NCI-H2107 treated with DMSO at 0.1 percent for 48 hours (cell line): ENCODE results near the gene ANKRD12.
"Not testable (repeated sequence)": the region's sequence is repeated elsewhere in the genome, so short reads cannot be mapped to it uniquely, and the experiment has no call there.

Experiments
- DNase-seq: peaks from one replicate; lab custom pipeline; 2025; ENCODE audit not compliant: unreplicated experiment; lab: John Stamatoyannopoulos, UW

The ANKRD12 gene

DNA sequence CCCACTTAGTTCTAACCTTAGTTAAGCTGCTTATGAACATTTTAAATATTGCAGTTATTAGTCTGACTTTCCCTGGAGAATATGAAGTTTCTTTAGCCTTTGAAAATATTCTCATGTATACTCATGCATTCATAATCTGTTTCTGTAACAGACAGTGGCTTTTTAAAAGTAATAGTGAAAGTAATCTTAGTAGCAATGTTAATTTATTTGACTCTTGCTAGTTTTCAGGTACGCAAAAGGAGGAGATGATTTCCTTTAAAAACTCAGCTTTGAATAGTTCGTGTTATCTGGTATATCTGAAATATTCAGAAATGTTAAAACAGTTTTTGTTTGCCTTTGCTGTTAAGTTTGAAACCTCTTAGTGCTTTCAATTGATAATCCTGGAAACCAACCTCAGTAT lies 3.8 kb downstream of the ANKRD12 start:
- DNase-seq, result no peak

DNA sequence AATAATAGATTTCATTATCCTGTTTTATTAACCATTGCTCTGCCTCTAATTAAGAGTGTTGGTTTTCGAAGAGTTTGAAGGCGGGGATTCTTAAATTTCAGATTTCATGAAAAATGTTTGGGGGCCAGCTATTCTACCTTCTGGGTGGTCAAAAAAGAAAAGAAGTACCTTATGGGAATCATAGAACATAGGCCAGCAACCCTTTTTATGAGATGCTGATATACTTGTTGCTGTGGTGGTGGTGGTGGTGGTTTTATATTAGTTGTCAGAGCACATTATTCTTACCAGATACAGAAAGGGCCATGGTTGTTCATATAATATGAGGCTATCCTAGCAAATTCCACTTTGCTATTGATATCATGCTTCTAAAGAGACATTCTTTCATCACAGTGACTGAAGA lies 4.4 kb downstream of the ANKRD12 start:
- no peak for DNase-seq

DNA sequence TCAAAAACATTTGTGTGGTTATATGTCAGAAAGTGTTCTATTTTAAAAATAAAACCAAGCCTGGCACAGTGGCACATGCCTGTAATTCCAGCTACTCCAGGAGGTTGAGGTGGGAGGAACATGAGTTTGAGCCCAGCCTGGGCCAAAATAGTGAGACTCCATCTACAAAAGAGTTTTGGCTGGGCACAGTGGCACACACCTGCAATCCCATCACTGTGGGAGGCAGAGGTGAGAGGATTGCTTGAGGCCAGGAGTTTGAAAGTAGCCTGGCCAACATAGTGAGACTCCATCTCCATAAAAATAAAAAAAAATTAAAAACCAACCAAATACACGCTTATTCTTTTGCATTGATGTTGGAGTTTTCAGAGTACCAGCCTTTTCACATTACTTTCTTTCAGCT lies 9.6 kb downstream of the ANKRD12 start:
- DNase-seq, result no peak

DNA sequence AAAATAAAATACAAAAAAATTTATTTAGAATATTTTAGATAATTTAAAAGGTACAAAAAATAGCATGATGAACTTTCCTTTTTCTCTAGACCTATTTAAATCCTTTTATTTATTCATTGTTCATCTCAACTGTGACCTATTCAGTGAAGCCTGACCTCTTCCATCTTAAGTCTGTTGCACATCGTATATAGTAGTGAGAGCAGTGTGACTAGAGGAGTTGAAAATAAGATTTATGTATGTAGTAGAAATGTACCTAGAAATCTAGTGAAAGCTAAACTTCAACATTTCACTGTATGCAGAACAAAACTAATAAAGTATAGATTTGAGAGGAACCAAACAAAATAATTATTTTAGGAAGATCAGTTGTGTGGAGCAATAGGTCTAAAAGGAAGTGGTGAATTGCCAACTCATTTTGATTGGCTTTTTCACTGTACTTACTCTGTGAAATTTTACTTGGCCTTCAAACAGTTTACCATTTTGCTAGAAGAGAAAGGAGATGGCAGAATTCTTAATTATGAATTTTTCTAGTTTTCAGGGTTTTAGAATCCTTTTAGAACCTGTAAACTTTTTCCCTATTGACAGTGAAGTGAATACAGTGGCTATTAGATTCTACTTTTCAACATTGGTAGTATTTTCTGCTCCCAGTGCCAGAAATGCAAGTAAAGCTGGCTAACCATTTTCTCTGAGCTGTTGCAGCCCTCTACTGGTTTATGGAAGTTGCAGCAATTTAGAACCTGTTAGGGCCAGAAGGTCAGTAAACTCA lies 11.0 kb downstream of the ANKRD12 start:
- DNase-seq, result peak; percentile 10

DNA sequence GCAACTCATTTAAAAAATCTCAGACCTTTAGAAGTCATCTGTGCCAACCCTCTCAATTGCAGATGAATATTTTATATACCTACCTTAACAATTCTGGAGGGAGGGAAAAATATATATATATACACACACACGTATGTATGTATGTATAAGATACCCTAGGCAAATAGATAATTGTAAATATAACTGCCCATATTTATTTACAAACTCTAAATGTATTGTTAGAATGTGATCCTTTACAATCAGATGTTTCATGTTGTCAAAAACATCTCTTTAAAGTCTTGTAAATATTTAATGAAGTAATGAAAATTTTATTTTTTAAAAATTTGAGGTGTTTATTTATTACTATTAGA lies 11.6 kb downstream of the ANKRD12 start:
- no peak for DNase-seq

DNA sequence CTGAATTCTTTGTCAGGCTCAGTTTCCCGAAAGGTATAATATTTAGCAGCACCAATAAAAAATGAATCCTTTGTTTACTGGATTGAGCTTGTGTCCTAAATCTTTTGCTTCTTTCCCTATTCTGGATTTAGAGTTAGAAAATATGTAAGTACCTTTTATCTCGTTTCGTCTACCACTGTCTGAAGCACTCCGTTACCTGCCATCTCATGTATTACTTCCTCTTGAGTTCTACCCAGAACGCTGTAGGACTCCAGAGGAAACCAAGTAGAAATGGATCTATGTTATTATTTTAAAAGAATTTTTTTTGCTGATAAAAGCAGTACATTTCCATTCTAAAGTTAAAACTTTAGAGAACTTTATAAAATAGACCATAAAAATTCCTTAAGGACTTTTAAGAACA lies 13.5 kb downstream of the ANKRD12 start:
- DNase-seq, result no peak

DNA sequence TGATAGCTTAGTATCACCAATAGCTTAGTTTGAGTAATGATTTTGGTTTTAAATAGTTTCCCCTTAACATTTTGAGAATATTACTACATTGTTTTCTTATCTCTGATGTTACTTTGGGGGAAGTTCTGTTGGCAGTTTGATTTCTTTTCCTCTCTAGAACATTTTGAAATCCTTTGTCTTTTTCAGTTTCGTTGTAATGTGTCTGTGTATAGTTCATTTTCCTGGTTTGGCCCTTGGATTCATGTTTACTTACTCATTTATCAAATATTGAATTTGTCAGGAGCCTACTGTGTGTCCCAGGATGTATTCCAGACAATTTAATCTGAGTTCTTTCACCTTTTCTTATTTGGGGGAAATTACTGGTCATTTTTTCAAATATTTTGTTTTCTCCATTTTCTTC lies 16.7 kb downstream of the ANKRD12 start:
- DNase-seq, result no peak

DNA sequence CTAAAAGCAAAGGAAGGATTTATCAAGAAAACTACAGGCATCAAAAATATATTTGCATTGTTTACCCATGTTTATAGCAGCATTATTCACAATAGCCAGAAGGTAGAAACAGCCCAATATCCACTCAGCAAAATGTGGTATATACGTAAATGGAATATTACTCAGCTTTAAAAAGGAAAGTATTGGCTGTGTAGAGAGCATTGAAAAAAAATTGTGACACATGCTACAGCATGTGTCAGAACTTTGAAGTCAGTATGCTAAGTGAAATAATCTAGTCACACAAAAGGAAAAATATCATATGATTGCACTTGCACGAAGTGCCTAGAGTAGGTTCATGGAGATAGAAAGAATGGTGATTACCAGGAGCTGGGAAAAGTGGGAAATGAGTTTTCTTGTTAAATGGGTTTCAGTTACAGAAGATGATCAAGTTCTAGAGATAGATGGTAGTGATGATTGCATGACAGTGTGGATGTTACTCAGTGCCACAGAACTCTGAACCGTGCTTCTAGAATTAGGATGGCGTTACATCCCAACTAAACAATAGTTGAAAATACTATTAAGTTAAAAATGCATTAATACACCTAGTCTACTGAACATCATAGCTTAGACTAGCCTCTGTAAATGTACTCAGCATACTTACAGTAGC lies 20.1 kb downstream of the ANKRD12 start:
- no peak for DNase-seq

DNA sequence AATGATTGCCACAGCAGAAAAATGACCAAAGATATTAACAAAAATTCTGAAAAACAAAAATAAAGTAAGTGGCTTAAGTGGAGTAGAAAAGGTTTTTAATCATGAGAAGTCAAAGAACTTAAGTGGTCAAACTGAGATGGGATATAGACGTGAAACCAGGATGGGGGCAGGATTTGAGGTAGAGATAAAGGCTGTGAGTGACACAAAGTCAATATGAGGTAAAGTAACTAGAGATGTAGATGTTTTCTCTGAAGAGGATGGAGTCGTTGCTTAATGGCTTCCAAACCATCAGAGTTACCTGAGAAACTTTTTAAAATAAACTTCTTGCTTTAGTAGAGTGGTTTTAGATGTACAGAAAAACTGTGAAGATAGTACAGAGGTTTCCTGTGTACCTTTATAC lies 21.2 kb downstream of the ANKRD12 start:
- DNase-seq, result no peak

DNA sequence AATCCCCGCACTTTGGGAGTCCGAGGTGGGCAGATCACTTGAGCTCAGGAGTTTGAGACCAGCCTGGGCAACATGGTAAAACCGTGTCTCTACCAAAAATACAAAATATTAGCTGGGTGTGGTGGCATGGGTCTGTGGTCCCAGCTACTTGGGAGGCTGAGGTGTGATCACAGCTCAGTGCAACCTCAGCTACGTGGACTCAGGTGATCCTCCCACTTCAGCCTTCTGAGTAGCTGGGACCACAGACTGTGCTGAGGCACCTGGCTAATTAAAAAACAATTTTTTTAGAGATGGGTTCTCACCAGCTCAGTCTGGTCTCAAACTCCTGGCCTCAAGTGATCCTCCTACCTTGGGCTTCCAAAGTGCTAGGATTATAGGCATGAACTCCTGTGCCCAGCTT lies 23.4 kb downstream of the ANKRD12 start:
- DNase-seq, result no peak

DNA sequence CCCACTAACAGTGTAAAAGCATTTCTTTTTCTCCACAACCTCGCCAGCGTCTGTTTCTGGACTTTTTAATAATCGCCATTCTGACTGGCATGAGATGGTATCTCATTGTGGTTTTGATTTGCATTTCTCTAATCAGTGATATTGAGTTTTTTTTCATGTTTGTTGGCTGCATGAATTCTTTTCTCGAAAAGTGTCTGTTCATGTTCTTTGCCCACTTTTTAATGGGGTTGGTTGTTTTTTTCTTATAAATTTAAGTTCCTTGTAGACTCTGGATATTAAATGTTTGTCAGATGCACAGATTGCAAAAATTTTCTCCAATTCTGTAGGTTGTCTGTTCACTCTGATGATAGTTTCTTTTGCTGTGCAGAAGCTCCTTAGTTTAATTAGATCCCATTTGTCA lies 26.1 kb downstream of the ANKRD12 start:
- DNase-seq, result not testable (repeated sequence)

DNA sequence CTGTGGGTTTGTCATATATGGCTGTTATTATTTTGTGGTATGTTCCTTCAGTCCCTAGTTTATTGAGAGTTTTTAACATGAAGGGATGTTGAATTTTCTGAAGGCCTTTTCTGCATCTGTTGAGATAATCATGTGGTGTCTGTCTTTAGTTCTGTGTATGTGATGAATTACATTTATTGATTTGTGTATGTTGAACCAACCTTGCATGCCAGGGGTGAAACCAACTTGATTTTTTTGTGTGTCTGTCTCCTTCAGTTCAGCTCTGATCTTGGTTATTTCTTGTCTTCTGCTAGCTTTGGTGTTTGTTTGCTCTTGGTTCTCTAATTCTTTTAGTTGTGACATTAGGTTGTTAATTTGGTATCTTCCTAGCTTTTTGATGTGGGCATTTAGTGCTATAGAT lies 27.6 kb downstream of the ANKRD12 start:
- not testable (repeated sequence) for DNase-seq

DNA sequence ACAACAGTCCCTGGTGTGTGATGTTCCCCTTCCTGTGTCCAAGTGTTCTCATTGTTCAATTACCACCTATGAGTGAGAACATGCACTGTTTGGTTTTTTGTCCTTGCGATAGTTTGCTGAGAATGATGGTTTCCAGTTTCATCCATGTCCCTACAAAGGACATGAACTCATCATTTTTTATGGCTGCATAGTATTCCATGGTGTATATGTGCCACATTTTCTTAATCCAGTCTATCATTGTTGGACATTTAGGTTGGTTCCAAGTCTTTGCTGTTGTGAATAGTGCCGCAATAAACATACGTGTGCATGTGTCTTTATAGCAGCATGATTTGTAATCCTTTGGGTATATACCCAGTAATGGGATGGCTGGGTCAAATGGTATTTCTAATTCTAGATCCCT lies 29.3 kb downstream of the ANKRD12 start:
- not testable (repeated sequence) for DNase-seq

DNA sequence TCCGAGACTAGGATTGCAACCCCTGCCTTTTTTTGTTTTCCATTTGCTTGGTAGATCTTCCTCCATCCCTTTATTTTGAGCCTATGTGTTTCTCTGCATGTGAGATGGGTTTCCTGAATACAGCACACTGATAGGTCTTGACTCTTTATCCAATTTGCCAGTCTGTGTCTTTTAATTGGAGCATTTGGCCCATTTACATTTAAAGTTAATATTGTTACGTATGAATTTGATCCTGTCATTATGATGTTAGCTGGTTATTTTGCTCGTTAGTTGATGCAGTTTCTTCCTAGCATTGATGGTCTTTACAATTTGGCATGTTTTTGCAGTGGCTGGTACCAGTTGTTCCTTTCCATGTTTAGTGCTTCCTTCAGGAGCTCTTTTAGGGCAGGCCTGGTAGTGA lies 32.9 kb downstream of the ANKRD12 start:
- not testable (repeated sequence) for DNase-seq

DNA sequence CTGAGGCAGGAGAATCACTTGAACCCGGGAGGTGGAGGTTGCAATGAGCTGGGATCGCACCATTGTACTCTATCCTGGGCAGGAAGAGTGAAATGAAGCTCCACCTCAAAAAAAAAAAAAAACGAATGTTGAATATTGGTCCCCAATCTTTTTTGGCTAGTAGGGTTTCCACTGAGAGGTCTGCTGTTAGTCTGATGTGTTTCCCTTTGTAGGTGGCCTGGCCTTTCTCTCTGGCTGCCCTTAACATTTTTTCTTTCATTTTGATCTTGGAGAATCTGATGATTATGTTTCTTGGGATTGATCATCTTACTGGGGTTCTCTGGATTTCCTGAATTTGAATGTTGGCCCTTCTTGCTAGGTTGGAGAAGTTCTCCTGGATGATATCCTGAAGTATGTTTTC lies 35.3 kb downstream of the ANKRD12 start:
- DNase-seq, result not testable (repeated sequence)

DNA sequence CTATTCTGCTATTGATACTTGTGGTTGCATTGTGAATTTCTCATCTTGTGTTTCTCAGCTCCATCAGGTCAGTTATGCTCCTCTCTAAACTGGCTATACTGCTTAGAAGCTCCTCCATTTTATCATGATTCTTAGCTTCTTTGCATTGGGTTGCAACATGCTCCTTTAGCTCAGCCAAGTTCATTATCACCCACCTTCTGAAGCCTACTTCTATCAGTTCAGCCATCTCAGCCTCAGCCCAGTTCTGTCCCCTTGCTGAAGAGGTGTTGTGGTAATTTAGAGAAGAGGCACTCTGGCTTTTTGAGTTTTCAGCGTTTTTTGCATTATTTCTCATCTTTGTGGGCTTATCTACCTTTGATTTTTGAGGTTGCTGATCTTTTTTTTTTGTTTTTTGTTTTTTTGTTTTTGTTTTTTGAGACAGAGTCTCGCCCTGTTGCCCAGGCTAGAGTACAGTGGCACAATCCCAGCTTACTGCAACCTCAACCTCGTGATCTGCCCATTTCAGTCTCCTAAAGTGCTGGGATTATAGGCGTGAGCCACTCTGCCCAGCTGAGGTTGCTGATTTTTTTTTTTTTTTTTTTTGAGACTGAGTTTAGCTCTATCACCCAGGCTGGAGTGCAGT lies 36.0 kb downstream of the ANKRD12 start:
- DNase-seq, result no peak

DNA sequence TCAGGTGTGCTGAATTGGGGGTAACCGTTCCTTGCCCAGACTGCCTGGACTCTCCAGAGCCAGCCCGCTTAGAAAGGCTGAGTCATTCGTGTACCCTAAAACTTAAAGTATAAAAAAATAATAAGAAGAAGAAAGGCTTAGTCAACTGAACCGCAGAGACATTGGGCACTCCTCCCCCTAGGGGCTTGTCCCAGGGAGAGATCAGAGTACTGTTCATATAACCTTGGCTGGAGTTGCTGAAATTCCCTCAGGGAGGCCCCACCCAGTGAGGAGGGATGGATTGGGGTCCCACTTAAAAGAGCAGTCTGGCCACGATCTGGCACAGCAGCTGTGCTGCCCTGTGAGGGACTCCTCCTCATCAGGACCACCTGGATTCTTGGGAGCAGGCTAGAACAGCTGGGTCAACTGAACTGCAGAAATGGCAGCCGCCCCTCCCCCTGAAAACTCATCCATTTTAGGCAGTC lies 37.2 kb downstream of the ANKRD12 start:
- DNase-seq, result no peak

DNA sequence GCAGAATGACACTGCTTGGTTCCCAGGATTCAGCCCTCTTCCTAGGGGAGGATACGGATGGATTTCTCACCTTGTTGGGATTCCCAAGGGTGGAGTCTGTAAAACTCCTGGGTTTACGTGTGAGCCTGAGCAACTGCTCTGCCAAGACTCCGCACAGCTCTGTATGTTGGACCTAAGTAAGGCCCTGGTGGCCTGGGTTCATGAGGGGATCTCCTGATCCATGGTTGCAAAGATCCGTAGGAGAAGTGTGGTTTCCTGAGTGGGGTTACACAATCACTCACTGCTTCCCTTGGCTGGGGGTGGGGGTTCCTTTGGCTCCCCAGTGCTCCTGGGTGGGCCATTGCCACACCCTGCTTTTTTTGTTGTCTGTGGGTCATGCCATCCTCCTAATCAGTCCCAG lies 37.7 kb downstream of the ANKRD12 start:
- no peak for DNase-seq

DNA sequence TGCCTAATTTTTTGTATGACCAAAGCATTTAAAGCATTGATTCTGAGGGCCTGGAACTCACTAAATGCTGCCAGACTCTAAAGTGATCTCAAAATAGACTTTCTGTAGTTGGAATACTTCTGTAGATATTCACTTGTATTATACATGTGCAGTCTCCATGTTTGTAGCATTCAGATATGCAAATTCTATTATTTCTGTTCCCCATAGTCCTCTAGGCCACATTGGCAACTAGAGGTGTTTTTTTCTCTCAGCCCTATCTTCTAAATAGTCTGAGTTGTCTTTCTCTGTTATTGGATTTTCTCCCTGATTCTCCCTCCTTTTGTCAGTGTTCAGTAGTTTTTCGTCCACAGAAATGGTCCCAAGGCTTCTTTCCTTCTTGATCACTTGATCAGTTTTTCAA lies 38.5 kb downstream of the ANKRD12 start:
- no peak for DNase-seq

DNA sequence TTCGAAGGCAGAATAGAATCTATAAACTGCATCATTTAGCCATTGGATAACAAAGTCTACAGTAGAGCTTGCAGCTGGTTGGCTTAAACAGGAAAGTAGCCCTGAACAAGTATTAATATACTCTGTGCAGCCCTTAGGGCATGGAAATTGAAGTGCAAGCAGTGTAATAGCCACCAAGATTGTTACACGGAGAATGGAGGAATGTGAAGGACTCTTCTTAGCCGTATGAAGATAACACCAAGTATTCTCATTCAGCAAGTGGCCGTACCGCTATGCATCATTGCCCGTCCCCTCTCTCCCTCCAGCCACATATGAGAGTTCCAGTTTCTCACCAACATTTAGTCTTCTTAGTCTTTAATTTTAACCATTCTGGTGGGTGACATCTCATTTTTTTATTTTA lies 40.5 kb downstream of the ANKRD12 start:
- no peak for DNase-seq

DNA sequence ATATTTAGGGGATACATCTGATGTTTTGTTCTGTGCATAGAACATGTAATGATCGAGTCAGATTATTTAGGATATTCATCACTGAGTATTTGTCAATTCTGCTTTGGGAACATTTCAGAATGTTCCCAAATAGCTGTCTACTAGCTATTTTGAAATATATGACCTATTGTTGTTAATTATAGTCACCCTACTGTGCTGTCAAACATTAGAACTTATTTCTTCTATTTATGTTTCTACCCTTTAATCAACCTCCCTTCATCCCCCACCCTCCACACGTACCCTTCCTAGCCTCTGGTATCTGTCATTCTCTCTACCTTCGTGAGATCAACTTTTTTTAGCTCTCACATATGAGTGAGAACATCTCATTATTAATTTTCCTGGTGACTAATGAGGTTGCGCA lies 40.9 kb downstream of the ANKRD12 start:
- no peak for DNase-seq

DNA sequence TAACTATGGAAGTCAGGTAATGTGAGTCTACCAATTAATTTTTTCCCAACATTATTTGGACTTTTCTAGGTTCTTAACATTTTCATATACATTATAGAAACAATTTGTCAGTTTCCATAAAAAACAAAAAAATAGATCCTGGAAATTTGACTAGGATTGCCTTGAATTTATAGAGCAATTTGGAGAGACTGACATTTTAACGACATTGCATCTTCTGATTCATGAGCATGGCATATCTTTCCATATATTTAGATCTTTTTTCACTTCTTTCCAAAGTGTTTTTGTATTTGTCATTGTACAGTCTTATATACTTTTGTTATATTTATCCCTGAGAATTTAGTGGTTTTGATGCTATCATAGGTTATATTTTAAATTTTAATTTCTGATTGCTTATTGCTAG lies 42.0 kb downstream of the ANKRD12 start:
- no peak for DNase-seq
